ENCODE data around the gene IP6K1. TPM values are rescaled to one million over a fixed set of nuclear protein-coding genes. Genes with fewer than 3 reads are reported as not detected.
A peak's percentile ranks its signal among the peaks of the same experiment; 100 is the strongest.

The IP6K1 gene
- total RNA-seq, 4 donors from 2014 or later = 37.8 to 64.9 (median 43.5) TPM

- H3K36me3 ChIP-seq = peaks cover 0 to 55% of the 10 kb centered on the region in 2 donors
- no peaks in the 10 kb centered on the region for H3K9me3 ChIP-seq
- 0% methylated on average over 2 of the region's 20 CpGs; no CpG with 5 or more reads in 1 of the 2 donors for WGBS, 2 donors (ENCODE audit: low coverage in 1 of 2)
- peaks cover 0 to 61% (median 23%) of the 10 kb centered on the region in 3 donors for H3K4me1 ChIP-seq
- H3K27me3 ChIP-seq = no peaks in the 10 kb centered on the region
- H3K4me3 ChIP-seq = peak overlapping the region; percentile 76 to 99
- H3K27ac ChIP-seq = peak overlapping the region; percentile 80 to 99 (median 90)
- ATAC-seq = no peak
- TF ChIP-seq POLR2AphosphoS5 (IDR thresholded peaks at IDR 0.05) = no peak
- TF ChIP-seq POLR2A (IDR thresholded peaks at IDR 0.05) = no peak
- TF ChIP-seq CTCF (IDR thresholded peaks at IDR 0.05) = no peak
- no peak for TF ChIP-seq EP300 (IDR thresholded peaks at IDR 0.05)
These were observed 63.1 kb downstream of the IP6K1 start for GRCh38 chr3:49723296-49723627.

DNA sequence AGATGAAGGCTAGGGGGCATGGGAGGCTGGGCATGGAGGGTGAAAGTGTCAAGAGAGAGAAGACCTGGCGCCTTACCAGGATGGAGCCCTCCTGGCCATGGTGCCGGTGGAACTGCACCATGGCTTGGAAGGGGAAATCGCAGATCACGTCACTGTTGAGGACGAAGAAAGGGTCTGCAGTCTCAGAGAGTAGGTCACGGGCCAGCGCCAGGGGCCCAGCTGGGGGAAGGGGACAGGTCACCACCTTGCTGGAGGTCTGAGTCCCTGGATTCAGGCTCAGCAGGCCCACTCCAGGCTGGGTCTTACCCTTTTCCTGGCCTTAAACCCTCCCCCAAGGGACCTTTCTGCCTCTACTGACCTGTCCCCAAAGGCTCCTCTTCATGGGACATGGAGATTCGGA is 63.4 kb downstream of the IP6K1 start:
- Histone ChIP-seq H3K9me3 (no peaks in the 10 kb centered on the region), H3K36me3 (peaks cover 0 to 51% of the 10 kb centered on the region in 2 donors), H3K4me1 (peaks cover 0 to 63% (median 23%) of the 10 kb centered on the region in 3 donors), H3K27me3 (no peaks in the 10 kb centered on the region), H3K4me3 (peak overlapping the region; percentile 76 to 99), H3K27ac (peak overlapping the region in 3 of 4 donors; percentile 87 to 99 (median 92))
- whole genome bisulfite sequencing, 2 donors (ENCODE audit: low coverage in 1 of 2) = 57 to 60% methylated on average over 2 to 5 of the region's 8 CpGs
- ATAC-seq = no peak
- TF ChIP-seq EP300 (IDR thresholded peaks at IDR 0.05) = no peak
- no peak for TF ChIP-seq POLR2AphosphoS5 (IDR thresholded peaks at IDR 0.05)

- no CpG with 5 or more reads among the region's 26 CpGs for whole genome bisulfite sequencing, 2 donors (ENCODE audit: low coverage in 1 of 2)
- peaks cover 0 to 63% (median 23%) of the 10 kb centered on the region in 3 donors for H3K4me1 ChIP-seq
- TF ChIP-seq POLR2A (IDR thresholded peaks at IDR 0.05) (no peak), CTCF (IDR thresholded peaks at IDR 0.05) (no peak), EP300 (IDR thresholded peaks at IDR 0.05) (no peak), POLR2AphosphoS5 (IDR thresholded peaks at IDR 0.05) (no peak)
- H3K27me3 ChIP-seq = no peaks in the 10 kb centered on the region
- H3K27ac ChIP-seq = peak overlapping the region in 2 of 4 donors; percentile 87 to 99
- H3K36me3 ChIP-seq = peaks cover 0 to 44% of the 10 kb centered on the region in 2 donors
- no peak for ATAC-seq
- peak overlapping the region in 1 of 2 donors; percentile 99 for H3K4me3 ChIP-seq
- no peaks in the 10 kb centered on the region for H3K9me3 ChIP-seq
These were observed 64.2 kb downstream of the IP6K1 start for GRCh38 chr3:49721896-49722781.

- Histone ChIP-seq H3K4me3 (no peak overlapping the region), H3K36me3 (peaks cover 0 to 42% of the 10 kb centered on the region in 2 donors), H3K4me1 (peaks cover 0 to 63% (median 23%) of the 10 kb centered on the region in 3 donors), H3K27ac (no peak overlapping the region), H3K9me3 (no peaks in the 10 kb centered on the region), H3K27me3 (no peaks in the 10 kb centered on the region)
- no CpG with 5 or more reads among the region's 9 CpGs for WGBS, 2 donors (ENCODE audit: low coverage in 1 of 2)
- no peak for ATAC-seq
- TF ChIP-seq POLR2AphosphoS5 (IDR thresholded peaks at IDR 0.05) = no peak
- no peak for TF ChIP-seq CTCF (IDR thresholded peaks at IDR 0.05)
- TF ChIP-seq EP300 (IDR thresholded peaks at IDR 0.05) = no peak
- TF ChIP-seq POLR2A (IDR thresholded peaks at IDR 0.05) = no peak
These were observed 64.8 kb downstream of the IP6K1 start for GRCh38 chr3:49721596-49721895.

DNA sequence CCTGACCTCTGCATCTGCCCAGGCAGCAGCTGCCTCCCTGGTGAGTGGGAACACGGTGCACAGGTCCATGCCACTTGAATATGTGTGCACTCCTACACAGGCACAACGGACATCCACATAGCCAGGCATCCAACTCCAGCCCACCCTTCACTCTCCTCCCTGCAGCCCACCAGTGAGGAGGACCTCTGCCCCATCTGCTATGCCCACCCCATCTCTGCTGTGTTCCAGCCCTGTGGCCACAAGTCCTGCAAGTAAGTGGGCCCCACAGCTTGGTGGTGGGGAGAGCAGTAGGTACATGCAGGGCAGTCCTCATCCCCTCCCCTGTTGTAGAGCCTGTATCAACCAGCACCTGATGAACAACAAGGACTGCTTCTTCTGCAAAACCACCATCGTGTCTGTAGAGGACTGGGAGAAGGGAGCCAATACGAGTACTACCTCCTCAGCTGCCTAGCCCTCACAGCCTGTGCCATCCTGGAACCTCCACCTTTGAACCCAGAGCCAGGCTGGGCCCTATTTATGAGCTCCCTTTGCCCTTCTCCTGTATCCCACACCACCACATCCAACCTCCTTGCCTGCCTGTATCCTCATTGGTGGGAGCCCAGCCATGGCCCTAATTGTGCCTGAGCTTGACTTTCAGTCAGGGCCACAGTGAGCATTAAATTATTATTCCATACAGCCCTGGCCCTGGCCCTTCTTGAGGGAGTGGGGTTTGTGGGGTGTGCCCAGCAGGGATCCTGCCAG is 65.3 kb downstream of the IP6K1 start:
- no peak for ATAC-seq
- Histone ChIP-seq H3K9me3 (no peaks in the 10 kb centered on the region), H3K4me3 (no peak overlapping the region), H3K27ac (peak overlapping the region in 1 of 4 donors; percentile 75), H3K27me3 (no peaks in the 10 kb centered on the region), H3K4me1 (peaks cover 0 to 63% (median 23%) of the 10 kb centered on the region in 3 donors), H3K36me3 (peaks cover 0 to 42% of the 10 kb centered on the region in 2 donors)
- TF ChIP-seq EP300 (IDR thresholded peaks at IDR 0.05) (no peak), CTCF (IDR thresholded peaks at IDR 0.05) (no peak), POLR2A (IDR thresholded peaks at IDR 0.05) (no peak), POLR2AphosphoS5 (IDR thresholded peaks at IDR 0.05) (no peak)
- WGBS, 2 donors (ENCODE audit: low coverage in 1 of 2) = 57 to 80% methylated on average over 1 to 2 of the region's 4 CpGs
